IMR-90 (cell line): ENCODE results near the gene MAML2.

ENCODE experiments used
- BHLHE40 ChIP-seq: fragments of 150-350 bp; IDR thresholded peaks from 2 replicates; pipeline ENCODE4 v1.6.1; 2016; ENCODE audit warnings: mild to moderate bottlenecking, low read depth, low read length
- CTCF ChIP-seq: conservative IDR thresholded peaks from 2 replicates; pipeline ENCODE4 v1.5.1; 2012; ENCODE audit warnings: mild to moderate bottlenecking, low read depth, low read length, improper control_type of control experiment
- FOS ChIP-seq: fragments of 150-350 bp; IDR thresholded peaks from 2 replicates; pipeline ENCODE4 v1.6.1; 2016; ENCODE audit warnings: low read depth, low read length
- MAFK ChIP-seq: IDR thresholded peaks from 2 replicates; pipeline ENCODE4 v1.6.1; 2012; ENCODE audit warnings: low read depth, low read length, improper control_type of control experiment
- MAZ ChIP-seq: IDR thresholded peaks from 2 replicates; pipeline ENCODE4 v1.6.1; 2012; ENCODE audit warnings: low read depth, mild to moderate bottlenecking, low read length, improper control_type of control experiment, moderate library complexity, borderline replicate concordance
- POLR2A ChIP-seq: IDR thresholded peaks from 2 replicates; pipeline ENCODE4 v1.6.1; 2012; ENCODE audit warnings: mild to moderate bottlenecking, low read depth, low read length
- RAD21 ChIP-seq: IDR thresholded peaks from 2 replicates; pipeline ENCODE4 v1.6.1; 2012; ENCODE audit warnings: low read length, improper control_type of control experiment
- RCOR1 ChIP-seq: IDR thresholded peaks from 2 replicates; pipeline ENCODE4 v1.6.1; 2012; ENCODE audit warnings: mild to moderate bottlenecking, low read length, improper control_type of control experiment; ENCODE audit not compliant: insufficient replicate concordance

- no peak for TF ChIP-seq CTCF
- TF ChIP-seq POLR2A: no peak
- TF ChIP-seq FOS: no peak
- no peak for TF ChIP-seq RAD21
- no peak for TF ChIP-seq RCOR1
- TF ChIP-seq MAZ: no peak
- TF ChIP-seq BHLHE40: no peak
- TF ChIP-seq MAFK: no peak
These were observed 47.4 kb upstream of the MAML2 start for GRCh38 chr11:96390488-96390792.
